HG02571 (cell line): Measurements from ENCODE around the gene RAB40B.

Experiments used
- ATAC-seq: cut with Tn5 transposase; IDR thresholded peaks from one replicate; pipeline ENCODE4 v1.9.1; 2021; ENCODE audit warnings: mild to moderate bottlenecking, moderate library complexity; ENCODE audit not compliant: unreplicated experiment

The RAB40B gene

DNA sequence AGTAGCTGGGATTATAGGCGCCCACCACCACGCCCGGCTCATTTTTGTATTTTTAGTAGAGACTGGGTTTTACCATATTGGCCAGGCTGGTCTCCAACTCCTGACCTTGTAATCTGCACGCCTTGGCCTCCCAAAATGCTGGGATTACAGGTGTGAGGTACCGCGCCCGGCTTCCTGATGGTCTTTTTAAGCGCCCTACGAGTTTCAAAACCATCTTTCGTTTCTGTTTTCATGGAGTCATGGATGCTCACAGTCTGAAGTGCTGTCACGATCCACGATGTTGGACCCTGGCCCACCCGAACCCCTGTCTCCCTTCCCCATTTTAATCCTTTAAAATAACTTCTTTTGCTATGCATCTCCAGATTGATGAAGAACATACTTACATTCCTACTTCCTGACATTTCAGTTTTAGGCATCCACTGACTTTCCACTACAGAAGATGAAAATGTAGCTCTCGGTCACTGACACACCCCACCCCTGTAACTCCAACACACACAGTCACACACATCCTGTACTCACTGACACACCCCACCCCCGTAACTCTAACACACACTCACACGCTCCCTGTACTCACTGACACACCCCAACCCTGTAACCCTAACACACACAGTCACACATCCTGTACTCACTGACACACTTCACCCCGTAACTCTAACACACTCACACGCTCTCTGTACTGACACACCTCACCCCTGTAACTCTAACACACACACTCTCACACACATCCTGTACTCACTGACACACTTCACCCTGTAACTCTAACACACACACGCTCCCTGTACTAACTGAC lies 27.6 kb downstream of the RAB40B start:
- ATAC-seq = no peak

DNA sequence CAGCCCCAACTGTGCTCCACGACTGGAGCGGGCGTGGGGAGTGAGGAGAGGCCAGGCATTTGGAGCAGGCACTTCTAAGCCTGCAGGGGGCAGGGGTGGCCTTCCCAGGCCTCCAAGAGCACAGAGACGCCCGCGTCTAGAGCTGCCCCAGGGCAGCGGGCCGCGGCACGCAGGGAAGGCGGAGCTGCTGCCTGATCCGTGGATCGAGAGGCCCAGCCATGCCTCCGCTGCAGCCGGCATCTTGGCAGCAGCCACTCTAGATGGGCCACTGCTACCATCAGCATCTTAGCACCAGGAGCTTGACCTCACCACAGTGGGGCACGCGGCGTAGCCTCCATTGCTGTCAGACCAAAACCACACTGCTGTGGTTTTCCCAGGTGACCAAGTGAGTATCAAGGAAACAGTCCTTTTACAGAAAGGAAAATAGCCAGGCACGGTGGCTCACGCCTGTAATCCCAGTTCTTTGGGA lies 29.8 kb downstream of the RAB40B start:
- no peak for ATAC-seq

GRCh38 chr17:82668024-82668630 lies 30.4 kb downstream of the RAB40B start:
- no peak for ATAC-seq

GRCh38 chr17:82667668-82668000 lies 30.9 kb downstream of the RAB40B start:
- ATAC-seq = no peak

DNA sequence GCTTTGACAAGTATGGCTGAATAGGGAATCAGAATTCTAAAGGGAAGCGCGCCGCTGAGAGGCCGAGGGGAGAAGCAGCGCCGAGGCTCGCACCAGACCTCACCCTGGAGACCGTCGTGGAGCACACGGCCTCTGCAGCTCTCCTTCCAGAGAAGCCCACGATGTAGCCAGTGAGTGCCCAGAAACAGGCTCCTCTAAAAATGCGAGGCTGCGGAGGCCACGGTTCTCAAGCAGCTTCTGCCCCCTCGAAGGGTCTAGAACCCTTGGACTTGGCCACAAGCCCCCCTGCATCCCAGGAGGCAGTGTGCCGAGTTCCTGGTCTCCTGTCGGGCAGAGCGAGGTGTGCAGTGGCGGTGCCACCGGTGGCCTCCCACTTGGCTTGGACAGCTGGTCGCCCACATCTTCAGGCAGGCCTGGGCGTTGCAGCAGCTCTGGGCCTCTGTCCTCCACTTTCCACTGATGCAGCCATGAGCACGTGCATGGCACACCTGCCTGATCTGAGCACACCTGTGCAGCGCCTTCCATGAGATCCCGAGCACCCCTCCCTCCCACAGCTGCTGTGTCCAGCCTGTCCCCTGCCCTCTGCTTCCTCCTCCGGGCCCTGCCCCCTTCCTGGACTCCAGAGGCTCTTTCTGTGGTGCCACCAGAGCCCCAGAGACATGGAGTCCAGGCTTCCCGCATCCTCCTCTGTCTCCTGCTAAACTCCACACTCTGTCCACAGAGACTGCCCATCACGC lies 31.4 kb downstream of the RAB40B start:
- no peak for ATAC-seq

DNA sequence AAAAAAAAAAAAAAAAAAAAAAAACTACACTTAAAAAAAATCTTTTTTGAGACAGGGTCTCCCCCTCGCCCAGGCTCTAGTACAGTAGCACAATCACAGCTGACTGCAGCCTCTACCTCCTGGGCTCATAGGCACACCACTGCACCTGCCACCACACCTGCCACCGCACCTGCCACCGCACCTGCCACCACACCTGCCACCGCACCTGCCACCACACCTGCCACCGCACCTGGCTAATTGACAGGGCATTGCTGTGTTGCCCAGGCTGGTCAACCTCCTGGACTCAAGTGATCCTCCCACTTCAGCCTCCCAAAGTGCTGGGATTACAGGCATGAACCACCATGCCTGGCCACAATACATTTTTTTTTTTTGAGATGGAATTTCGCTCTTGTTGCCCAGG lies 32.6 kb downstream of the RAB40B start:
- no peak for ATAC-seq

DNA sequence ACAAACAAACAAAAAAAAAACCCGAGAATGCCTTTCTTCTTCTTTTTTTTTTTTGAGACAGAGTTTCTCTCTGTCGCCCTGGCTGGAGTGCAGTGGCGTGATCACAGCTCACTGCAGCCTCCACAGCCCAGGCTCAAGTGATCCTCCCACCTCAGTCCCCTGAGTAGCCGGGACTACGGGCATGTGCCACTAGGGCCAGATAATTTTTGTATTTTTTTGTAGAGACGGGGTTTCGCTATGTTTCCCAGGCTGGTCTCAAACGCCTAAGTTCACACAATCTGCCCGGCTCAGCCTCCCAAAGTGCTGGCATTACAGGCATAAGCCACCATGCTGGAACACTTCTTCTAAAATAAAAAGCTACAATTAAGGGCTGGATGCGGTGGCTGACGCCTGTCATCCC lies 33.3 kb downstream of the RAB40B start:
- ATAC-seq = no peak

DNA sequence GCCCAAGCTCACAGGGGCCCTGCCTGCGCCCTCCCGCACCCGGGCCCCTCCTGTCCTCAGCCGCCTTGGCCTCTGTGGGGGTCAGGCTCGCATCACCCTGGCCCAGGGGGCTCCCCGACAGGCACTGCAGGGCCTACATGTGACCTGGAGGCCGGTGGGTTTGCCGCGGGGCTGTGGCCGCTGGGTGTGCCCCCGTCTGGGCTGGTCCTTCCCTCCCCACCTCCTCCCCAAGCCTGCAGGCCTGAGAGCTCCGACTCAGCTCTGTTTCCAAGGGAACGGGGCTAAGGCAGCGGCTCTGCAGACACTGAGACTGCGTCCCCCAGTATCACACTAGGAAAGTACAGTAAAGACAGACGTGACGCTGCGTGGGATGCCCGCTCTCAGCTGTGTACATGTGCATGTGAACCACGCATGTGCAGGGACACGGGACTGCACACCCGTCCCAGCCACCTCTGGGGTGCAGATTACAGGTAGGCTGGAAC lies 33.8 kb downstream of the RAB40B start:
- no peak for ATAC-seq

- no peak for ATAC-seq
These were observed 34.3 kb downstream of the RAB40B start for GRCh38 chr17:82664276-82664575.

- no peak for ATAC-seq
These were observed 34.9 kb downstream of the RAB40B start for GRCh38 chr17:82663381-82664275.

DNA sequence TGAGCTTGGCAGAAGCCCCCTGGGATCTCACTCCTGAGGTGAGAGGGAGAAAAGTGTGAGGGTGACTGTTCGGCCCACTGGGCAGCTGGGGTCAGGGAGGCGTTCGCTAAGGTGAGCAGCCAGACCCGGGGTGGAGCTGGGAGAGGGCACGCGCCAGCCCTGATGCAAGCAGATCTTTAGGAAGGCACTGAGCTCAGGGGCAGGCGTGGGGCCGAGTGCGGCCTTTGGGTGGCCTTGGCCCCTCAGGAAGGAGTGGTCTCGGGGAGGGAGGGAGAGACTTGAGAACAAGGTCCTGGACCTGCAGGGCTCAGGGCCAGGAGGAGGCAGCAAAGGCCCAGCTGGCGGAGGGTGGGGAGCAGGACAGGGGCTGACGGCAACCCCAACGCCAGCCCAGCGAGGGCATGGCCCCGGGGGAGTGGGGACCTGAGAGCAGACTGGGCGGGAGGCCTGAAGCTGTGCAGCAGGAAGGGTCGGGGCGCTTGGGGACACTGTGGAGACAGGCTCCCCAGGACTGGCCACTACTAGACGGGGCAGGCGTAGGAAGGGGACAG lies 35.7 kb downstream of the RAB40B start:
- no peak for ATAC-seq

- no peak for ATAC-seq
These were observed 36.5 kb downstream of the RAB40B start for GRCh38 chr17:82661717-82662683.

DNA sequence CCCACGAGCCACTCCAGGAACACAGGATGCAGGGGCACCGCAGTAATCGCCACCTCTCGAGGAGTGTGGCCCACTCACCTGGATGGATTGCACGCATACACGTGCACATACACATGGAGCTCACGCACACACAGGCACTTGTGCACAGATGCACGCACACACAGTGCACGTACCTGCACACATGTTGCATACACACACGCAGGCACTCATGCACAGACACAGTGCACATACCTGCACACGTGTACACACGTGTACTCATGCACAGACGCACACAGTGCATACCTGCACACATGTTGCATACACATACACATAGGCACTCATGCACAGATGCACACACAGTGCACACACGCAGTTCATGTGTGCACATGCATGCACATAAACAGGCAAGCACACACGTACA lies 38.6 kb downstream of the RAB40B start:
- ATAC-seq = no peak

DNA sequence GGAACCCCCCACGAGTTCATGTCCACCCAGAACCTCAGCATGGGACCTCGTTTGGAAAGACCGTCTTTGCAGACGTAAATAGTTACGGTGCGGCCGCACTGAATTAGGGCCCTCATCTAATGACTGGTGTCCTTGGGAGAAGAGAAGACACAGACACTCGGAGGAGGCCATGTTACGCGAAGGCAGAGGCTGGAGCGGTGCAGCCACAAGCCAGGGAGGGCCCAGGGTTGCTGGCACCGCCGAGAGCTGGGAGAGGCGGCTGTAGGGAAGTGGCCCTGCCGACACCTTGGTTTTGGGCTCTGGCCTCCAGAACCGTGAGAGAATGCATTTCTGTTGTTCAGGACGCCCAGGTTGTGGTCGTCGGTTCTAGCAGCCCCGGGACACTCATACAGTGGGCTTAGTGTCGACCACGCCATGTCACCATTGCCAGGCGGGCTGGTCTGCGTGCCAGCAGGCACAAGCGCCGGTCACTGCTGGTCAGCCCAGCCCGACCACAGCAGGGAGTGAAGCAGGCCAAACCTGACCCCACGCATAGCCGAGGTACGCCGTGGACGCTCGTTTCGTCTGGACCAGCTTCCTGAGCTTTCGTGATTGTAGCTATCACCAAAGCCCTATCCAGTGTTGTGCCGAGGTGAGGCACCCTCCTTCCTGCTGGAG lies 39.6 kb downstream of the RAB40B start:
- ATAC-seq = no peak

- ATAC-seq = no peak
These were observed 40.2 kb downstream of the RAB40B start for GRCh38 chr17:82658331-82658730.

DNA sequence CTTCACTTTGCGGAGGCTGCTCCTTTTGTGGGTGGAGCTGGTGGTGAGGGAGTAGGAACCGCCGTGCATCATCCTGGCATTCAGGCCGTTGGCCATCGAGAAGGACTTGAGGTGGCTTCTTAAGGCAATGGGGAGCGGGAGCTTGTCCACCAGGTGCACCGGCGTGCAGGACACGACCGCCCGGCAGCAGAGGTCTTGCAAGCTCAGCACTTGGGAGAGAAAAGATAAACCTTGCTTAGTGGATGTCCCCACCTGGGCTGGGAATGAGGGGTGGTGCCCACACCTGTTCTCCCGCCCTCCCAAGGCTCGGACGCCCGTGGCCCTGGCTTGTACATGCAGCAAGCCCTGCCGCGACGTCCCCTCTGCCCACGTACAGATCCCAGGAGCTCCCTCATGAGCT lies 40.6 kb downstream of the RAB40B start:
- no peak for ATAC-seq

DNA sequence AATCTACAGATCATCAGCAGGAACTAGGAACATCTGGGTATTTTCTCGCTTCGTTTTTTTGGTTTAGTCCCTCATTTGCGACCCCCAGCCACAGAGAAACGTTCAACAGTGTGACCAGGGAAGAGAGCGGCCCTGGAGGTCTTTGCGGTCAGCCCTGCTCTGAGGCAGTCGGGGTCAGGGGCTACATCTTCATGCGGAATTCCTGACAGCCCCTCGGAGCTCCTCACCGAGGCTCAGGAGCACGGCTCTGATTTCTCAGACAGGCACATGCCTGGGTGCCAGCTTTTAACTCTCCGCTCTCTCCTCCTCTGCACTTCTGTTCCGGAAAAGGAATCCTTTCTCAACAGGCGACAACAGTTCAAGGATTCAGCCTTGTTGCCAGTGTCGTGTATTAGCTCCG lies 42.2 kb downstream of the RAB40B start:
- no peak for ATAC-seq

- no peak for ATAC-seq
These were observed 43.0 kb downstream of the RAB40B start for GRCh38 chr17:82655523-82655922.

- ATAC-seq = no peak
These were observed 43.4 kb downstream of the RAB40B start for GRCh38 chr17:82655038-82655479.
